SKM-1 (cell line): ENCODE data around the gene PRDM15.

Source experiments
- DNase-seq: peaks from one replicate; lab custom pipeline; 2025; ENCODE audit not compliant: unreplicated experiment; lab: John Stamatoyannopoulos, UW

The PRDM15 gene

GRCh38 chr21:41752231-41752681 lies 126.9 kb downstream of the PRDM15 start:
- DNase-seq: no peak

- DNase-seq: no peak
Measured at GRCh38 chr21:41751611-41752011, 127.5 kb downstream of the PRDM15 start.

- no peak for DNase-seq
Measured at GRCh38 chr21:41750532-41751151, 128.5 kb downstream of the PRDM15 start.

DNA sequence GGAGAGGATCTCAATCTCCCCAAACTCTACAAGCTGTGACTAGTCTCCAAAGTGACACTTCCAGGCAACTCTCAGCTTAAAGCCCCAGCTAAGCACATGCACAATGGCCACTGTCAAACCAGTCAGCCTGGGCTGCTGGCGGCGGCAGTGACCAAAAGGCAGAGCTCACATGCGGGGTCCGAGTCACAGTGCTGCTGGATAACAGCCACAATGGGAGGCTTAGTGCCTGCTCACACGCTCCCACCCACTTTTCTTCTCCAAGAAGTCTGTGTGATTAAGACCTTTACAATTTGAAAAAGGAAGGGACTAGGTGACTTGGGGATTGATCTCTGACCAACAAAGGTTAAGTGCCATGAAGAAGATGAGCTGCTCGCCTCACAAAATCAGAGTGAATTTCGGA lies 129.1 kb downstream of the PRDM15 start:
- no peak for DNase-seq

DNA sequence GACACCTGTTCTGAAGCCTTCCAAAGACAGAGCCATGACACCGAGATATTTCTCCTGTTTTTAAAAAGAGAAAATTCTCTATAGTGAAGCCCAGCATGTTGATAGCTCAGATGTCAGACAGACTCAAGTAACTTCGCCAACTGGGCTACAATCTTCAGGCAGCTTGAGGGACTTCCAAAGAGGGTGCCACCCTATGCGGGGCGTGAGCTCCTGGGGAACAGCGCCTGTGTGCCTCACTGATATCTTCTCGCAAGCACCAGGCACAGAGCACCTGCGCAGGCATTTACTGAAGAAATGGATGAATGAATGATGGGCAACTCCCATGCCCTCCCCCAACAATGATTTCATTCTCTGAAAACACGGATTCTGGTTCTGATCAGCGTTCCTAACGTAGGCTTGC lies 129.9 kb downstream of the PRDM15 start:
- no peak for DNase-seq
